CD14-positive monocyte (primary cell): ENCODE data around the gene AAMP. TPM values are rescaled to one million over a fixed set of nuclear protein-coding genes. Genes with fewer than 3 reads are reported as not detected.
A peak's percentile ranks its signal among the peaks of the same experiment; 100 is the strongest.

Experiments
- DNase-seq, 3 donors: peaks; one replicate each; pipeline ENCODE4 v3.0.0-alpha.2; 2011 to 2022
- H2AFZ ChIP-seq: 2 replicates; pipeline ENCODE4 v1.6.0; 2012; ENCODE audit warnings: mild to moderate bottlenecking, low read depth, low read length, inconsistent platforms; ENCODE audit not compliant: insufficient read depth, poor library complexity, severe bottlenecking
- H3K27ac ChIP-seq, 2 donors: 1 replicate in 1 of 2; 2 replicates in 1 of 2; pipeline ENCODE4 v1.5.1; 2012 to 2013; ENCODE audit warnings: low read length in 2 of 2, control low read depth in 1 of 2, inconsistent platforms in 1 of 2, low read depth in 1 of 2, mild to moderate bottlenecking in 1 of 2
- H3K27me3 ChIP-seq, 2 donors: one replicate each; pipeline versions ENCODE4 v1.6.0 to v1.6.1; 2011 to 2013; ENCODE audit warnings: low read length in 2 of 2; ENCODE audit not compliant: control insufficient read depth in 2 of 2, insufficient read depth in 2 of 2
- H3K36me3 ChIP-seq, 2 donors: replicated peaks in 1 of 2; 1 replicate in 1 of 2; 2 replicates in 1 of 2; pipeline versions ENCODE4 v1.5.1 to v1.6.1; 2012 to 2013; ENCODE audit warnings: low read length in 2 of 2, control low read depth in 1 of 2, inconsistent platforms in 1 of 2, mild to moderate bottlenecking in 1 of 2; ENCODE audit not compliant: insufficient read depth in 2 of 2, control insufficient read depth in 1 of 2
- H3K4me1 ChIP-seq, 2 donors: 1 replicate in 1 of 2; 2 replicates in 1 of 2; pipeline versions ENCODE4 v1.5.1 to v1.6.1; 2012 to 2013; ENCODE audit warnings: low read length in 2 of 2, control low read depth in 1 of 2, inconsistent platforms in 1 of 2, mild to moderate bottlenecking in 1 of 2, moderate library complexity in 1 of 2; ENCODE audit not compliant: insufficient read depth in 2 of 2, control insufficient read depth in 1 of 2
- H3K4me2 ChIP-seq: replicated peaks from 2 replicates; pipeline ENCODE3; 2012; ENCODE audit warnings: low read length, moderate library complexity, mild to moderate bottlenecking; ENCODE audit not compliant: poor library complexity, severe bottlenecking; ENCODE audit errors: extremely low read depth
- H3K4me3 ChIP-seq, 3 experiments: fragments of 200-600 bp in 1 of 3; sonication (generic) in 1 of 3; replicated peaks in 1 of 3; 1 replicate in 2 of 3; 2 replicates in 1 of 3; pipeline ENCODE4 v1.5.1; 2011 to 2013; ENCODE audit warnings: low read length in 3 of 3, mild to moderate bottlenecking in 3 of 3, control low read depth in 2 of 3, low read depth in 2 of 3, inconsistent platforms in 1 of 3, moderate library complexity in 1 of 3
- H3K79me2 ChIP-seq: 2 replicates; pipeline ENCODE4 v1.6.0; 2012; ENCODE audit warnings: mild to moderate bottlenecking, control low read depth, inconsistent platforms, low read length, moderate library complexity; ENCODE audit not compliant: insufficient read depth
- H3K9ac ChIP-seq: 2 replicates; pipeline ENCODE4 v1.6.0; 2017; ENCODE audit warnings: low read length, mild to moderate bottlenecking; ENCODE audit not compliant: insufficient read depth, poor library complexity, severe bottlenecking
- H3K9me3 ChIP-seq, 2 donors: replicated peaks in 1 of 2; 1 replicate in 1 of 2; 2 replicates in 1 of 2; pipeline versions ENCODE4 v1.5.1 to v1.6.1; 2012 to 2013; ENCODE audit warnings: low read length in 2 of 2, control low read depth in 1 of 2; ENCODE audit not compliant: control insufficient read depth in 1 of 2, insufficient read depth in 1 of 2
- H4K20me1 ChIP-seq: 2 replicates; pipeline ENCODE4 v1.6.0; 2012; ENCODE audit warnings: mild to moderate bottlenecking, low read length, control low read depth, moderate library complexity; ENCODE audit not compliant: insufficient read depth
- H3K27ac Mint-ChIP-seq, 7 donors: one replicate each; pipeline ENCODE4 v1.8.0; 2020; ENCODE audit warnings: mild to moderate bottlenecking in 7 of 7, mixed read lengths in 7 of 7, moderate library complexity in 6 of 7, inconsistent platforms in 2 of 7
- H3K27me3 Mint-ChIP-seq, 3 donors: one replicate each; pipeline ENCODE4 v1.8.0; 2021 to 2022; ENCODE audit warnings: low read depth in 3 of 3, mild to moderate bottlenecking in 3 of 3, mixed read lengths in 3 of 3, moderate library complexity in 3 of 3, inconsistent platforms in 1 of 3
- H3K36me3 Mint-ChIP-seq, 2 donors: one replicate each; pipeline ENCODE4 v1.8.0; 2020; ENCODE audit warnings: mixed read lengths in 2 of 2, inconsistent platforms in 1 of 2, mild to moderate bottlenecking in 1 of 2
- H3K4me1 Mint-ChIP-seq: one replicate; pipeline ENCODE4 v1.8.0; 2020; ENCODE audit warnings: mild to moderate bottlenecking, mixed read lengths
- H3K4me3 Mint-ChIP-seq, 2 donors: one replicate each; pipeline ENCODE4 v1.8.0; 2020; ENCODE audit warnings: mild to moderate bottlenecking in 2 of 2, mixed read lengths in 2 of 2, moderate library complexity in 1 of 2
- H3K9me3 Mint-ChIP-seq, 7 donors: one replicate each; pipeline ENCODE4 v1.8.0; 2020 to 2022; ENCODE audit warnings: mixed read lengths in 7 of 7, mild to moderate bottlenecking in 6 of 7, moderate library complexity in 6 of 7, inconsistent platforms in 2 of 7
- CTCF ChIP-seq: fragments of 200-600 bp; IDR thresholded peaks from one replicate; pipeline ENCODE4 v1.8.0; 2022; ENCODE audit warnings: antibody characterized with exemption, mild to moderate bottlenecking
- whole genome bisulfite sequencing: methylation state at CpG from one replicate; pipeline ENCODE4 v1.1.5; 2013; ENCODE audit warnings: missing lambda C conversion rate; ENCODE audit not compliant: insufficient coverage; 5-methylcytosine and 5-hydroxymethylcytosine counted together
- intact Hi-C, 2 donors: fragments of 100-400 bp; cut with micrococcal nuclease; formaldehyde crosslinking; loops; one replicate each; pipeline versions ENCODE4 v1.15.0 to v1.15.1; 2023
- polyA plus RNA-seq, 3 donors: library from polyadenylated mRNA; depleted of rRNA in 1 of 3; unstranded in 2 of 3; stranded (reverse) in 1 of 3; fragments of 300-500 nt in 2 of 3; fragments of >200 nt in 1 of 3; fragmentation: Illumina TruSeq in 2 of 3; gene quantifications; 1 replicate in 2 of 3; 2 replicates in 1 of 3; pipeline ENCODE4 v1.2.3, GENCODE V29; 2012 to 2021

The AAMP gene
- polyA plus RNA-seq, 3 donors, result 90.8 to 108 (median 98.7) TPM

GRCh38 chr2:218306184-218306920 is 36.4 kb upstream of the AAMP start:
- Histone ChIP-seq H3K27me3 (no peaks in the 10 kb centered on the region), H3K79me2 (no peaks in the 10 kb centered on the region), H2AFZ (no peak overlapping the region), H3K4me1 (peaks cover 14 to 27% of the 10 kb centered on the region in 2 donors), H3K9me3 (no peaks in the 10 kb centered on the region), H3K27ac (no peak overlapping the region), H3K4me3 (no peak overlapping the region), H3K9ac (no peak overlapping the region), H3K36me3 (no peaks in the 10 kb centered on the region), H4K20me1 (no peaks in the 10 kb centered on the region), H3K4me2 (no peak overlapping the region)
- no peak for DNase-seq
- H3K4me1 Mint-ChIP-seq, result peaks cover 25% of the 10 kb centered on the region
- H3K36me3 Mint-ChIP-seq, result no peaks in the 10 kb centered on the region
- no peak for TF ChIP-seq CTCF
- H3K9me3 Mint-ChIP-seq, result peaks cover 0 to 4% (median 0%) of the 10 kb centered on the region in 7 donors
- 89% methylated on average over 5 of the region's 9 CpGs for WGBS
- no peak overlapping the region for H3K27ac Mint-ChIP-seq
- intact Hi-C loops, result no loop called here
- H3K4me3 Mint-ChIP-seq, result no peak overlapping the region
- peaks cover 0 to 1% (median 0%) of the 10 kb centered on the region in 3 donors for H3K27me3 Mint-ChIP-seq

- H3K4me1 ChIP-seq, result peaks cover 10 to 22% of the 10 kb centered on the region in 2 donors
- no peaks in the 10 kb centered on the region for H4K20me1 ChIP-seq
- Mint-ChIP-seq H3K4me1 (peaks cover 22% of the 10 kb centered on the region), H3K27me3 (peaks cover 0 to 4% (median 0%) of the 10 kb centered on the region in 3 donors), H3K9me3 (peaks cover 0 to 2% (median 0%) of the 10 kb centered on the region in 7 donors), H3K4me3 (no peak overlapping the region), H3K27ac (peak overlapping the region in 1 of 7 donors; percentile 24), H3K36me3 (no peaks in the 10 kb centered on the region)
- no peaks in the 10 kb centered on the region for H3K27me3 ChIP-seq
- no peaks in the 10 kb centered on the region for H3K9me3 ChIP-seq
- no peak overlapping the region for H3K4me2 ChIP-seq
- H2AFZ ChIP-seq, result no peak overlapping the region
- intact Hi-C loops, result no loop called here
- H3K27ac ChIP-seq, result no peak overlapping the region
- no peak overlapping the region for H3K9ac ChIP-seq
- no peak overlapping the region for H3K4me3 ChIP-seq
- H3K79me2 ChIP-seq, result no peaks in the 10 kb centered on the region
- TF ChIP-seq CTCF, result no peak
- no peak for DNase-seq
- no peaks in the 10 kb centered on the region for H3K36me3 ChIP-seq
- WGBS, result 100% methylated on average over 2 of the region's 5 CpGs
Observed at GRCh38 chr2:218305383-218305782, 35.4 kb upstream of the AAMP start.
